Breast epithelium (tissue), 4 donors: ENCODE data around the gene RNF20. TPM values are rescaled to one million over a fixed set of nuclear protein-coding genes. Genes with fewer than 3 reads are reported as not detected.
"Not testable (repeated sequence)": the region's sequence is repeated elsewhere in the genome, so short reads cannot be mapped to it uniquely, and the experiment has no call there.

Source experiments
- DNase-seq, 2 donors: peaks; one replicate each; pipeline ENCODE4 v3.0.0-alpha.2; 2019; ENCODE audit warnings: low spot score in 2 of 2
- H3K27ac ChIP-seq, 2 donors: fragments of 200-600 bp; sonication (generic) in 1 of 2; one replicate each; pipeline ENCODE4 v1.5.1; 2016 to 2019; ENCODE audit warnings: mild to moderate bottlenecking in 1 of 2
- H3K27me3 ChIP-seq, 2 donors: fragments of 200-600 bp; sonication (generic) in 1 of 2; one replicate each; pipeline versions ENCODE4 v1.5.1 to v1.6.0; 2017 to 2019; ENCODE audit warnings: control low read depth in 1 of 2, mild to moderate bottlenecking in 1 of 2
- H3K36me3 ChIP-seq: fragments of 200-600 bp; one replicate; pipeline ENCODE4 v1.5.1; 2019
- H3K4me1 ChIP-seq, 2 donors: fragments of 200-600 bp; sonication (generic); one replicate each; pipeline ENCODE4 v1.5.1; 2016 to 2019; ENCODE audit warnings: control low read depth in 1 of 2
- H3K4me3 ChIP-seq, 3 donors: fragments of 200-600 bp; sonication (generic); 1 replicate in 2 of 3; 2 replicates in 1 of 3; pipeline ENCODE4 v1.5.1; 2016 to 2019; ENCODE audit warnings: mild to moderate bottlenecking in 3 of 3, moderate library complexity in 2 of 3
- H3K9me3 ChIP-seq, 2 donors: fragments of 200-600 bp; sonication (generic) in 1 of 2; one replicate each; pipeline ENCODE4 v1.5.1; 2016 to 2019; ENCODE audit warnings: control low read depth in 1 of 2
- CTCF ChIP-seq, 3 donors: fragments of 450-650 bp; IDR thresholded peaks; one replicate each; pipeline ENCODE4 v1.5.1; 2016 to 2017; ENCODE audit warnings: antibody characterized with exemption in 3 of 3, mild to moderate bottlenecking in 3 of 3, moderate library complexity in 3 of 3
- POLR2A ChIP-seq: fragments of 450-650 bp; IDR thresholded peaks from one replicate; pipeline ENCODE4 v1.6.1; 2016; ENCODE audit warnings: antibody characterized with exemption, mild to moderate bottlenecking, moderate library complexity
- POLR2AphosphoS5 ChIP-seq, 3 donors: sonication (generic); formaldehyde crosslinking; IDR thresholded peaks; one replicate each; pipeline ENCODE4 v1.6.1; 2017; ENCODE audit warnings: antibody characterized with exemption in 3 of 3
- intact Hi-C: fragments of 100-400 bp; cut with DNase I; formaldehyde crosslinking; loops from one replicate; pipeline ENCODE4 v1.15.1; 2023; ENCODE audit warnings: low total_unique reads
- total RNA-seq, 3 donors: library from RNA; depleted of rRNA; stranded (reverse); fragments of >200 nt; gene quantifications; one replicate each; pipeline ENCODE4 v1.1.0, GENCODE V29; 2016

Gene RNF20
- total RNA-seq, 3 donors from 2014 or later, result 24.6 to 31.5 (median 29.9) TPM

DNA sequence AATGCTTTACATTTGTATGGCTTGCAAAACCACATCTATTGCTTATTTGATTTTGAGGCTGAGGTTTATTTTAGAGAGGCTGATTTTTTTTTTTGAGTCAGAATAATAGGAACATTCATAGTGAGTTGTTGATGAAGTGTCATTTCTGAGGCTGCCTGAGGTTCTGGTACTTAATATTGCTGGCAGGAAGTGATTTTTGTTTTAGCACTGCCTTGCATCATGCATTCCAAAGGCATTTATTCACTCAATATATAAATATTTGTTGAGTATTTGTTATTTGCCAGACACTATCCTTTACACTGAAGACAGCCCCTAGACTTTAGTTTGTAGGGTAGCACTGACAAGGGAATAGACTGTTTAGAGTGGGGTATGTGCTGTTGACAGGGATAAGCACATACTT is 2.7 kb downstream of the RNF20 start:
- TF ChIP-seq CTCF (IDR thresholded peaks at IDR 0.05) (no peak), POLR2A (no peak), POLR2AphosphoS5 (IDR thresholded peaks at IDR 0.05) (no peak)
- no peak for DNase-seq
- no peaks in the 10 kb centered on the region for H3K27me3 ChIP-seq
- intact Hi-C loops, result loop anchor here (10.0 kb wide), 1 partner anchor 1142 kb away; no protein-coding TSS in a partner anchor
- no peak overlapping the region for H3K27ac ChIP-seq
- peaks cover 0 to 2% of the 10 kb centered on the region in 2 donors for H3K4me1 ChIP-seq
- H3K36me3 ChIP-seq, result peaks cover 2% of the 10 kb centered on the region
- no peak overlapping the region for H3K4me3 ChIP-seq
- no peaks in the 10 kb centered on the region for H3K9me3 ChIP-seq

GRCh38 chr9:101536938-101537337 is 3.3 kb downstream of the RNF20 start:
- no peak for DNase-seq
- H3K4me1 ChIP-seq, result peaks cover 0 to 2% of the 10 kb centered on the region in 2 donors
- no peaks in the 10 kb centered on the region for H3K9me3 ChIP-seq
- H3K36me3 ChIP-seq, result peaks cover 6% of the 10 kb centered on the region
- TF ChIP-seq CTCF (IDR thresholded peaks at IDR 0.05), result no peak
- no peak for TF ChIP-seq POLR2AphosphoS5 (IDR thresholded peaks at IDR 0.05)
- TF ChIP-seq POLR2A, result no peak
- no peaks in the 10 kb centered on the region for H3K27me3 ChIP-seq
- no peak overlapping the region for H3K4me3 ChIP-seq
- no peak overlapping the region for H3K27ac ChIP-seq
- intact Hi-C loops, result loop anchor here (10.0 kb wide), 1 partner anchor 1142 kb away; no protein-coding TSS in a partner anchor

DNA sequence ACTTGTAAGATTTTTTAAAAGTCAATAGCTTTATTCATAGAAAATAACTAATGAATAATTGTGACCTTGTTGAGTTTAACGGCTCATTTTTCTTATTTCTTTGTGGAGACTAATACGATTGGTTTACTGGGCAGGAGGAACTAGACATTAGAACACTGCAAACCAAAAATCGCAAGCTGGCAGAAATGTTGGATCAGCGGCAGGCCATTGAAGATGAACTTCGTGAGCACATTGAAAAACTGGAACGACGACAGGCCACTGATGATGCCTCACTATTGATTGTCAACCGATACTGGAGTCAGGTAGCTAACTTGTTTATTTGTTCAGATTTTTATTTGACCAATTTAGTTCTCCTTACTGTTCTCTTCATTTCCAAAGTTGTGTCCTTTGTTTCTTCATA is 6.4 kb downstream of the RNF20 start:
- no peaks in the 10 kb centered on the region for H3K9me3 ChIP-seq
- H3K27me3 ChIP-seq, result no peaks in the 10 kb centered on the region
- DNase-seq, result no peak
- no peak overlapping the region for H3K27ac ChIP-seq
- TF ChIP-seq CTCF (IDR thresholded peaks at IDR 0.05) (no peak), POLR2A (no peak), POLR2AphosphoS5 (IDR thresholded peaks at IDR 0.05) (no peak)
- peaks cover 0 to 2% of the 10 kb centered on the region in 2 donors for H3K4me1 ChIP-seq
- H3K36me3 ChIP-seq, result peaks cover 6% of the 10 kb centered on the region
- intact Hi-C loops, result no loop called here
- no peak overlapping the region for H3K4me3 ChIP-seq

- no peak for TF ChIP-seq POLR2AphosphoS5 (IDR thresholded peaks at IDR 0.05)
- H3K4me1 ChIP-seq, result no peaks in the 10 kb centered on the region
- no peaks in the 10 kb centered on the region for H3K9me3 ChIP-seq
- intact Hi-C loops, result no loop called here
- no peak overlapping the region for H3K4me3 ChIP-seq
- H3K36me3 ChIP-seq, result peaks cover 6% of the 10 kb centered on the region
- H3K27ac ChIP-seq, result no peak overlapping the region
- H3K27me3 ChIP-seq, result no peaks in the 10 kb centered on the region
- no peak for DNase-seq
Measured at GRCh38 chr9:101543098-101543735, 9.6 kb downstream of the RNF20 start.

DNA sequence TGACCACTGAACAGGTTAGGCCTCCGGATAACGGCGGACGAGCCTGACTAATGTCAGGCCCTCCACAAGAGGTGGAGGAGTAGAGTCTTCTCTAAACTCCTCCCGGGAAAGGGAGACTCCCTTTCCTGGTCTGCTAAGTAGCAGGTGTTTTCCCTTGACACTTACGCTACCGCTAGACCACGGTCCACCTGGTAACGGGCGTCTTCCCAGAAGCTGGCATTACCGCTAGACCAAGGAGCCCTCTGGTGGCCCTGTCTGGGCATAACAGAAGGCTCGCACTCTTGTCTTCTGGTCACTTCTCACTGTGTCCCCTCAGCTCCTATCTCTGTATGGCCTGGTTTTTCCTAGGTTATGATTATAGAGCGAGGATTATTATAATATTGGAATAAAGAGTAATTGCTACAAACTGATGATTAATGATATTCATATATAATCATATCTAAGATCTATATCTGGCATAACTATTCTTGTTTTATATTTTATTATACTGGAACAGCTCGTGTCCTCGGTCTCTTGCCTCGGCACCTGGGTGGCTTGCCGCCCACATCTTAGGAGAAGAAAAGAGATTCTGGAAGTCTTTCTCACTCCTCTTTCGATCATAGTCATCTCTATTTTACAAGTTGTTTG is 15.9 kb downstream of the RNF20 start:
- H3K4me1 ChIP-seq, H3K4me3 ChIP-seq, DNase-seq, H3K27ac ChIP-seq, H3K36me3 ChIP-seq, H3K9me3 ChIP-seq, H3K27me3 ChIP-seq, intact Hi-C loops: not testable (repeated sequence)

DNA sequence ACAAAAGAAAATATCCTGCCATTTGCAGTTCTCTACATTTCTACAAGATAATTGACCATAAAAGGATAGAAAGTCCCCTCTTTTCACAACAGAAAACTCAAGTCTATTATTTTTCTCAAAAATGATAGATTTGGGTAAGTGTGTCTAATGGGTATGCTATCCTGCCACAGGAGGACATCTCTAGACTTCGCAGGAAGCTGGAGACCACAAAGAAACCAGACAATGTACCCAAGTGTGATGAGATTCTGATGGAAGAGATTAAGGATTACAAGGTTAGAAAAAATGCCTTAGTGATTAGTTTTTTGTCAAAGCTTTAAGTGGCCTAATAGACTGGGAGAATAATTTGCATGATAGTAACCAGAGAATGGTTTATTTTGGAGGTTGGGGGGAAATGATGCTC is 28.1 kb downstream of the RNF20 start:
- intact Hi-C loops, result no loop called here
- TF ChIP-seq POLR2AphosphoS5 (IDR thresholded peaks at IDR 0.05), result no peak
- peaks cover 4% of the 10 kb centered on the region for H3K36me3 ChIP-seq

More for the DNA sequence above, 28.1 kb downstream of the RNF20 start:
- no peaks in the 10 kb centered on the region for H3K27me3 ChIP-seq
- no peaks in the 10 kb centered on the region for H3K9me3 ChIP-seq
- H3K4me3 ChIP-seq, result no peak overlapping the region
- no peak overlapping the region for H3K27ac ChIP-seq
- H3K4me1 ChIP-seq, result no peaks in the 10 kb centered on the region
- no peak for DNase-seq
